KOPT-K1 (cell line): Measurements from ENCODE around the gene KRTAP15-1.

ENCODE experiments used
- H3K27ac ChIP-seq: fragments of 200-600 bp; sonication (generic); 2 replicates; pipeline ENCODE4 v1.5.1; 2016; ENCODE audit warnings: antibody characterized with exemption, mild to moderate bottlenecking, low read depth, low read length; ENCODE audit not compliant: poor library complexity, severe bottlenecking
- H3K36me3 ChIP-seq: fragments of 200-600 bp; sonication (generic); 2 replicates; pipeline ENCODE4 v1.5.1; 2017; ENCODE audit warnings: antibody characterized with exemption, mild to moderate bottlenecking, low read length, moderate library complexity; ENCODE audit not compliant: insufficient read depth
- H3K9me3 ChIP-seq: fragments of 200-600 bp; sonication (generic); 2 replicates; pipeline ENCODE4 v1.5.1; 2017; ENCODE audit warnings: antibody characterized with exemption, low read length, mild to moderate bottlenecking; ENCODE audit not compliant: insufficient read depth, poor library complexity, severe bottlenecking

The KRTAP15-1 gene

GRCh38 chr21:30468900-30469714, 29.0 kb downstream of the KRTAP15-1 start:
- no peaks in the 10 kb centered on the region for H3K9me3 ChIP-seq
- H3K27ac ChIP-seq = no peak overlapping the region
- H3K36me3 ChIP-seq = no peaks in the 10 kb centered on the region

DNA sequence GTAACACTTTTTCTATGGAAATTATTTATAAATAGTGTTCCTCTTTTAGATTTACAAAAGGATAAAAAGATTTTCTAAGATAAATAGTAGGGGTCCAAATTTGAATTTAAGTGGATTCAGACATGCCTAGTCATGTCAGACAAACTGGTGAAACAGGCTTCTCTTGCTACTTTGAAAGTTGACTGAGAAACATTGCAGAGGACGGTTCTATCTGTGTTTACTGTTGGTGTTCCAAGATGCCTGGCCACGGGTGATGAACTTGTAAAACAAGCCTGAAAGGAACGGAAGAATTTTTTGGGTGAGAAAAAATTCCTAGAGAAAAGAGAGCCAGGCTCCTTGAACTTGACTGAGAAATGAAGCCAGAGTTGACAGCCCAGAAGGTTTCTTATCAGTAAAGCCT, 37.9 kb downstream of the KRTAP15-1 start:
- no peaks in the 10 kb centered on the region for H3K36me3 ChIP-seq
- no peak overlapping the region for H3K27ac ChIP-seq
- no peaks in the 10 kb centered on the region for H3K9me3 ChIP-seq

DNA sequence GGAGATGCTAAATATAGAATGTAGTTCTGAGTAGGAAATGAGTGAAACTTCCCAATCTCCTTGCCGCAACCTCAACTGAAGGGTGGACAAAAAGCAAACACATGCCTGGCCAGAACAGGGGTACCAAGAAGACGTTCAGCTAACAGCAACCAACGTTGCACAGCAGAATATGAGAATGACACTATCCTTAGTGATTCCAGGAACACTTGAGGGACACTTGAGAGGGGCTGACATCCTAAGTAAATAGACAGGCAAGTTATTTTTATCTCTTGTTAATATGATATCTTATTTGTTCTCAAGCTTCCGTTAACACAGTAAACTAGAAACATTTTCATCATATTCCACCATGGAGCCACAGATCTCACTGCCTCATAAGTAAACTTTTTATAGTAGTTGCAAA, 39.2 kb downstream of the KRTAP15-1 start:
- Histone ChIP-seq H3K27ac (no peak overlapping the region), H3K36me3 (no peaks in the 10 kb centered on the region), H3K9me3 (no peaks in the 10 kb centered on the region)

- Histone ChIP-seq H3K36me3 (no peaks in the 10 kb centered on the region), H3K9me3 (no peaks in the 10 kb centered on the region), H3K27ac (no peak within 1 kb of the TSS)
Measured at GRCh38 chr21:30480145-30480544, 40.1 kb downstream of the KRTAP15-1 start, which contains the start of gene KRTAP19-1. Gene KRTAP19-1 (minus strand): TSS chr21:30480367. CDS start chr21:30480317, 50 bp downstream.

DNA sequence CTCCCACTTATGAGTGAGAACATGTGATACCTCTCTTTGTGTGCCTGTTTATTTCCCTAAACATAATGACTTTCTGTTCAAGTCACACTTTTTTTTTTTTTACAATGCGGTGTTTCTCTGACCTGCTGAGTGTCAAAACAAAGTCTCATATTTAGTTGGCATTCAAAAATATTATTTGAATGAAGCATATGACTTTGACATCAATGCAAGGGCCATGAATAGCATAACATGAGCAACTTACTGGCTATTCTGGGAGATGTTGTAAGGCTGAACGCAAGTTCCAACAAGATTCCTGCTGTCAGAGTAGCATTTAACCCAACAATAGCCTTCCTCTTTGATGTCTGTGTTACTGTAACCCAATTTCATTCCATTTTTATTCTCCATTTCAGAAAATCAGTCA, 42.1 kb downstream of the KRTAP15-1 start:
- no peaks in the 10 kb centered on the region for H3K36me3 ChIP-seq
- H3K9me3 ChIP-seq = peaks cover 17% of the 10 kb centered on the region
- no peak overlapping the region for H3K27ac ChIP-seq

GRCh38 chr21:30486180-30486579, 46.1 kb downstream of the KRTAP15-1 start:
- Histone ChIP-seq H3K9me3 (peaks cover 20% of the 10 kb centered on the region), H3K27ac (no peak overlapping the region), H3K36me3 (no peaks in the 10 kb centered on the region)

DNA sequence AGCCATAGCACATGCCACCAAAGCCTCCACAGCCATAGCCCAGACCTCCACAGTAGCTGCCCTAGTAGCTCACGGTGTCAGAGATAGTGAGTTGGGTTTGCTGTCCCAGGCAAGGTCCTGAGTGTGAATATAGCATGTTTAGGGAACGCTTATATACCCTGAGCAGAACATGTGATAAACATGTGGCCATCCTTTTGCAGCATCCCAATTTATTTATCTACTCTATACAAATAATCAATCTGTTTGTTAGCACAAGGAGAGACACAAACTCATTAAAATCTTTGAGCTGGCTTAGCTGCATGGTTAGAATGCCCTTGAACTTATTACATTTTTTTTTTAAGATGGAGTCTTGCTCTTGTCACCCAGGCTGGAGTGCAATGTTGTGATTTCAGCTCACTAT, 47.3 kb downstream of the KRTAP15-1 start, which contains the start of gene KRTAP19-2:
TSS of gene KRTAP19-2 (minus strand) at position 101 of the 400 bp plus-strand sequence. CDS start at position 13, 88 bp downstream.
- no peaks in the 10 kb centered on the region for H3K36me3 ChIP-seq
- no peak within 1 kb of the TSS for H3K27ac ChIP-seq
- H3K9me3 ChIP-seq = peaks cover 20% of the 10 kb centered on the region
